MCF 10A (cell line): ENCODE measurements around the gene RGS3. TPM values are rescaled to one million over a fixed set of nuclear protein-coding genes. Genes with fewer than 3 reads are reported as not detected.

ENCODE experiments used
- BruUV-seq: library from RNA; stranded (reverse); fragments of 400-500 nt; replicated peaks from 2 replicates; lab custom pipeline; 2021; lab: Mats Ljungman, UMichigan
- CTCF ChIA-PET: fragments of 300-600 bp; sonication (Branson Sonifier 250); formaldehyde crosslinking; extraction: SDS; loops from one replicate; lab custom pipeline; 2021; ENCODE audit warnings: antibody characterized with exemption, inconsistent platforms; lab: Yijun Ruan, JAX
- POLR2A ChIA-PET: fragments of 300-600, 350-650 bp; sonication (Branson Sonifier 250); formaldehyde crosslinking; extraction: SDS; loops from one replicate; lab custom pipeline; 2020; ENCODE audit warnings: antibody characterized with exemption, inconsistent platforms; lab: Yijun Ruan, JAX
- DNase-seq: peaks from one replicate; pipeline ENCODE4 v3.0.0-alpha.2; 2018; ENCODE audit not compliant: unreplicated experiment
- H3K27ac Mint-ChIP-seq: one replicate; pipeline ENCODE4 v1.8.0; 2022; ENCODE audit warnings: mild to moderate bottlenecking, low read depth, mixed read lengths; ENCODE audit not compliant: unreplicated experiment
- H3K27me3 Mint-ChIP-seq: one replicate; pipeline ENCODE4 v1.8.0; 2022; ENCODE audit warnings: mixed read lengths; ENCODE audit not compliant: insufficient read depth, unreplicated experiment
- H3K36me3 Mint-ChIP-seq: one replicate; pipeline ENCODE4 v1.8.0; 2022; ENCODE audit warnings: mild to moderate bottlenecking, moderate library complexity, mixed read lengths; ENCODE audit not compliant: insufficient read depth, unreplicated experiment
- H3K4me1 Mint-ChIP-seq: one replicate; pipeline ENCODE4 v1.8.0; 2022; ENCODE audit warnings: mixed read lengths; ENCODE audit not compliant: insufficient read depth, unreplicated experiment
- H3K4me3 Mint-ChIP-seq: one replicate; pipeline ENCODE4 v1.8.0; 2022; ENCODE audit warnings: mild to moderate bottlenecking, moderate library complexity, mixed read lengths; ENCODE audit not compliant: unreplicated experiment
- H3K9me3 Mint-ChIP-seq: one replicate; pipeline ENCODE4 v1.8.0; 2022; ENCODE audit warnings: mixed read lengths; ENCODE audit not compliant: unreplicated experiment
- intact Hi-C: fragments of 100-400 bp; cut with micrococcal nuclease; formaldehyde crosslinking; loops from 2 replicates; pipeline ENCODE4 v1.14.1; 2022
- total RNA-seq: library from RNA; stranded (reverse); gene quantifications from 2 replicates; pipeline ENCODE4 v1.2.3, GENCODE V29; 2022
- TF ChIP-seq, protein P1 (sequence below): fragments of 200-600 bp; IDR thresholded peaks from one replicate; pipeline ENCODE4 v1.8.0; 2022; ENCODE audit warnings: antibody characterized with exemption, mild to moderate bottlenecking; ENCODE audit not compliant: unreplicated experiment

The RGS3 gene
- total RNA-seq, 1 experiment from 2014 or later, result 32.1 TPM

DNA sequence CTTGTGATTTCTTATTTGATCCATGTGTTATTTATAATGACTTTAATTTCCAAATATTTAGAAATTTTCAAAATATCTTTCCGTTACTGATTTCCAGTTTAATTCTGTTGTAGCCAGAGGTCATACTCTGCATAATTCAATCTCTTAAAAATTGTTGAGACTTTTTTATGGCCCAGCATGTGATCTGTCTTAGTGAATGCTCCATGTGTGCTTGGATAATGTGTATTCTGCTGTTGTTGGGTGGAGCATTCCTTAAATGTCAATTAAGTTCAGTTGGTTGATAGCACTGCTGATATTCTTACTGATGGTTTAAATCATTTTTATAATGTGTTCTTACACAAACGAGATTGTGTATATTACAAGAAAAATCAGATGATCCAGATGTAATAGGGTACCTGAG is 180.8 kb downstream of the RGS3 start:
- Mint-ChIP-seq H3K27ac (no peak overlapping the region), H3K4me3 (no peak overlapping the region), H3K27me3 (peaks cover 26% of the 10 kb centered on the region), H3K9me3 (peaks cover 7% of the 10 kb centered on the region), H3K36me3 (no peaks in the 10 kb centered on the region), H3K4me1 (no peaks in the 10 kb centered on the region)
- CTCF ChIA-PET, result interaction anchor here (0.6 to 1.2 kb wide), 2 partner anchors 11 to 23 kb away, joined by 4 to 7 read pairs; no protein-coding TSS in a partner anchor
- intact Hi-C loops, result no loop called here
- BruUV-seq, result no TSS peak
- POLR2A ChIA-PET, result no interaction called here
- TF ChIP-seq, protein P1, sequence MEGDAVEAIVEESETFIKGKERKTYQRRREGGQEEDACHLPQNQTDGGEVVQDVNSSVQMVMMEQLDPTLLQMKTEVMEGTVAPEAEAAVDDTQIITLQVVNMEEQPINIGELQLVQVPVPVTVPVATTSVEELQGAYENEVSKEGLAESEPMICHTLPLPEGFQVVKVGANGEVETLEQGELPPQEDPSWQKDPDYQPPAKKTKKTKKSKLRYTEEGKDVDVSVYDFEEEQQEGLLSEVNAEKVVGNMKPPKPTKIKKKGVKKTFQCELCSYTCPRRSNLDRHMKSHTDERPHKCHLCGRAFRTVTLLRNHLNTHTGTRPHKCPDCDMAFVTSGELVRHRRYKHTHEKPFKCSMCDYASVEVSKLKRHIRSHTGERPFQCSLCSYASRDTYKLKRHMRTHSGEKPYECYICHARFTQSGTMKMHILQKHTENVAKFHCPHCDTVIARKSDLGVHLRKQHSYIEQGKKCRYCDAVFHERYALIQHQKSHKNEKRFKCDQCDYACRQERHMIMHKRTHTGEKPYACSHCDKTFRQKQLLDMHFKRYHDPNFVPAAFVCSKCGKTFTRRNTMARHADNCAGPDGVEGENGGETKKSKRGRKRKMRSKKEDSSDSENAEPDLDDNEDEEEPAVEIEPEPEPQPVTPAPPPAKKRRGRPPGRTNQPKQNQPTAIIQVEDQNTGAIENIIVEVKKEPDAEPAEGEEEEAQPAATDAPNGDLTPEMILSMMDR, result no peak
- DNase-seq, result no peak

DNA sequence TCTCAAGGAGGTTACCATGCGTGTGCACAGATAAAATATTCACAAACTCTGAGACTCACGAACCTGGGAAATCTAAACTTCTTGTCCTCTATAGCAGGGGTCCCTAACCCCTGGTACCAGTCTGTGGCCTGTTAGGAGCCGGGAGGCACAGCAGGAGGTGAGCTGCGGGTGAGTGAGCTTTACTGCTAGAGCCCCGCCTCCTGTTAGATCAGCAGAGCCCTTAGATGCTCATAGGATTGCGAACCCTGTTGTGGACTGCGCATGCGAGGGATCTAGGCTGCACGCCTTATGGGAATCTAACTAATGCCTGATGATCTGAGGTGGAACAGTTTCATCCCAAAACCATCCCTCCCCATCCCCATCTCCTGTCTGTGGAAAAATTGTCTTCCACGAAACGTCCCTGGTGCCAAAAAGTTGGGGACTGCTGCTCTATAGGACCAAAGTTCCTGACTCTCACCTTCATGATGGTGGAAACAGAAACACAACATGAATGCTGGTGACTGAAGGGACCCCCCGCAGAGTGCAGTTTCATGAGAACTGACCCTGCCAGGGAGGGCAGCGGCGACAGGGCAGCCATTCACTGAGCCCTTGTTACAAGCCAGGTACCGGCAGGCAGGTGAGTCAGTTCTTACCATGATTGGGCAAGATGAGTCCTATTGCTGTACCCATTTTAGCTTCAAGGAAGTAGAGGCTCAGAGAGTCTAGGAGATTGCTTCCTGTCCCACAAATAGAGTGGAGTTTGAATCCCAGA is 181.9 kb downstream of the RGS3 start:
- peaks cover 7% of the 10 kb centered on the region for H3K9me3 Mint-ChIP-seq
- POLR2A ChIA-PET, result no interaction called here
- no peak overlapping the region for H3K4me3 Mint-ChIP-seq
- TF ChIP-seq, protein P1, result no peak
- CTCF ChIA-PET, result interaction anchor here (0.7 to 2.1 kb wide), 3 partner anchors 11 to 234 kb away, joined by 3 to 7 read pairs (median 4); no protein-coding TSS in a partner anchor
- DNase-seq, result no peak
- no TSS peak for BruUV-seq
- H3K27me3 Mint-ChIP-seq, result peaks cover 26% of the 10 kb centered on the region
- no peaks in the 10 kb centered on the region for H3K36me3 Mint-ChIP-seq
- intact Hi-C loops, result no loop called here
- H3K27ac Mint-ChIP-seq, result no peak overlapping the region
- H3K4me1 Mint-ChIP-seq, result no peaks in the 10 kb centered on the region

DNA sequence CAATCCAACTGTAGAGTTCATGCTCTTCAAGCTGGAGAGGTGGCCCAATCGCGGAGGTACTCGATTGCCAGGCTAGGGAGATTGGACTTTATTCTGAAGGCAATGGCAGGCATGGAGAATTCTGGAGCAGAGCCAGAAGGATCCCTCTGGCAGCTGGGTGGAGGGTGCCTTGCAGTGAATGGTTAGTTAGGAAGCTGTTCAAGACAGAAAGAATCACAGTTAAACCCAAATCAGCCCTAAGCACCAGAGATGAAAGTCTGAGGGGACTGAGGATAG is 182.4 kb downstream of the RGS3 start:
- Mint-ChIP-seq H3K36me3 (no peaks in the 10 kb centered on the region), H3K4me1 (no peaks in the 10 kb centered on the region), H3K4me3 (no peak overlapping the region), H3K27me3 (peaks cover 26% of the 10 kb centered on the region), H3K9me3 (peaks cover 7% of the 10 kb centered on the region), H3K27ac (no peak overlapping the region)
- CTCF ChIA-PET, result interaction anchor here (0.7 to 2.1 kb wide), 3 partner anchors 11 to 234 kb away, joined by 3 to 7 read pairs (median 4); no protein-coding TSS in a partner anchor
- no TSS peak for BruUV-seq
- TF ChIP-seq, protein P1, result no peak
- POLR2A ChIA-PET, result no interaction called here
- no peak for DNase-seq
- intact Hi-C loops, result no loop called here

DNA sequence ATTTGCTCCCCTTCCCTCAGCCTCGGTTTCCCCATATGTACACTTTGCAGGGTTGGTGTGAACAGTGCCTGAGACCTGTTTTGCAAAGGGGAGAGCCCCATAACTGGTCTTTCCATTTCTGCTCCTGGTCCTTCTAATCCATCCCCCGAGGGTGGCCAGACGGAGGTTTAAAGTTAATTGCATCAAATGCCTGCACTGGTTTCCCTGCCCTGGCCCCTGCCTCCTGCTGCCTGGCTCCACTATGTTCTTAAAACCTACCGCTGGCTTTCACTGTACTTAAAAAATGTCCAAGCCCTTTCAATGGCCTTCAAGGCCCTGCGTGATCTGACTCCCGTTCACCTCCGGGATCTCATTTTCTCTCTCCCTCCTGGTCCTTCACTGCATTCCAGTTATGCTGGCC is 183.0 kb downstream of the RGS3 start:
- no peak overlapping the region for H3K4me3 Mint-ChIP-seq
- no peaks in the 10 kb centered on the region for H3K4me1 Mint-ChIP-seq
- H3K9me3 Mint-ChIP-seq, result peaks cover 7% of the 10 kb centered on the region
- no peak for DNase-seq
- CTCF ChIA-PET, result interaction anchor here (0.7 to 2.1 kb wide), 5 partner anchors 9 to 1465 kb away, joined by 3 to 9 read pairs (median 5); no protein-coding TSS in a partner anchor
- no peaks in the 10 kb centered on the region for H3K36me3 Mint-ChIP-seq
- no TSS peak for BruUV-seq
- TF ChIP-seq, protein P1, result no peak
- peaks cover 26% of the 10 kb centered on the region for H3K27me3 Mint-ChIP-seq
- no peak overlapping the region for H3K27ac Mint-ChIP-seq
- intact Hi-C loops, result no loop called here
- POLR2A ChIA-PET, result no interaction called here

Other genes starting within 250 kb of the RGS3 start
- 32.2 and 32.6 TPM in 2 replicates for gene FKBP15, start 242.4 kb upstream of the RGS3 start, total RNA-seq
- 56.3 and 69.4 TPM in 2 replicates for gene SLC31A1, start 242.2 kb upstream of the RGS3 start, total RNA-seq
- gene CDC26, start 188.2 kb upstream of the RGS3 start, total RNA-seq, result 51.6 and 64.8 TPM in 2 replicates
- gene PRPF4, start 188.1 kb upstream of the RGS3 start, total RNA-seq, result 35.6 and 37.3 TPM in 2 replicates
- gene RNF183, start 160.4 kb upstream of the RGS3 start, total RNA-seq, result not detected in 2 replicates
- gene WDR31, start 123.5 kb upstream of the RGS3 start, total RNA-seq, result 2.3 and 2.9 TPM in 2 replicates
- 0.17 and 0.21 TPM in 2 replicates for gene BSPRY, start 114.2 kb upstream of the RGS3 start, total RNA-seq
- 10.1 and 11.5 TPM in 2 replicates for gene HDHD3, start 86.7 kb upstream of the RGS3 start, total RNA-seq
- gene ALAD, start 62.4 kb upstream of the RGS3 start, total RNA-seq, result 6.6 and 7.8 TPM in 2 replicates
- 51.8 and 54.0 TPM in 2 replicates for gene POLE3, start 53.1 kb upstream of the RGS3 start, total RNA-seq
- 0.84 and 1.1 TPM in 2 replicates for gene C9orf43, start 53.0 kb upstream of the RGS3 start, total RNA-seq